CD4-positive, alpha-beta T cell treated with Interleukin-17A for 1 hour (primary cell): Measurements from ENCODE around the gene PPIP5K2.
A peak's percentile ranks its signal among the peaks of the same experiment; 100 is the strongest.
"Not testable (repeated sequence)": the region's sequence is repeated elsewhere in the genome, so short reads cannot be mapped to it uniquely, and the experiment has no call there.

ENCODE experiments used
- DNase-seq: peaks from one replicate; pipeline ENCODE4 v3.0.0-alpha.2; 2020

The PPIP5K2 gene

GRCh38 chr5:103126557-103126956, 6.5 kb downstream of the PPIP5K2 start:
- no peak for DNase-seq

- DNase-seq: no peak
Observed at GRCh38 chr5:103127292-103127817, 7.3 kb downstream of the PPIP5K2 start.

DNA sequence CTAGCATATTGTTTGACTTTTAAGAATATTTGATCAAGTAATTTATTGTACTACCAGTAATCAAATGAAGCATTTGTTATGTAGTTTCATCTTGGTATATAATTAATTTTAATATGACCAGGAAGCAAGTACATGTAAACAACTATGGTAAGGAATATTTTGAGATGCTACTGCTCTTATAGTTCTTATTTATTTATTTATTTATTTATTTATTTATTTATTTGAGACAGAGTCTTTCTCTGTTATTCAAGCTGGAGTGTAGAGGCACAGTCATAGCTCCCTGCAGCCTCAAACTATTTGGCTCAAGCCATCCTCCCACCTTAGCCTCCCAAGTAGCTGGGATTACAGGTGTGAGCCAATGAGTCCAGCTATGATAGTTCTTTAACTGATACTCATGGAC, 8.1 kb downstream of the PPIP5K2 start:
- no peak for DNase-seq

- DNase-seq: no peak
Observed at GRCh38 chr5:103132684-103133083, 12.6 kb downstream of the PPIP5K2 start.

DNA sequence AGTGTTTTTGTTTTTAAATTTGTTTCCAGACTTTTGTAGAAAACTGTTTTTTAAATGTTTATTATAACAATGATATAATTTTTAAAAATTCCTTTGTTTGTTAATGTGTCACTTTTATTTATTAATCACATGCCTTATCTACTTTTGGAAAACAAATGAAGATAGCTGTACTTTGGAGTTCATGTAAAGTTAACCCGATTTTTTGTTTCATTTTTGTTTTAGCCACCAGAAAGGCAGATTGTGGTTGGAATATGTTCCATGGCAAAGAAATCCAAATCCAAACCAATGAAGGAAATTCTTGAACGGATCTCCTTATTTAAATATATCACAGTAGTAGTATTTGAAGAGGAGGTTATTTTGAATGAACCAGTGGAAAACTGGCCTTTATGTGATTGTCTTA, 13.1 kb downstream of the PPIP5K2 start:
- DNase-seq: no peak

- DNase-seq: no peak
Observed at GRCh38 chr5:103135461-103135860, 15.4 kb downstream of the PPIP5K2 start.

GRCh38 chr5:103138202-103138690, 18.1 kb downstream of the PPIP5K2 start:
- no peak for DNase-seq

GRCh38 chr5:103139264-103139865, 19.3 kb downstream of the PPIP5K2 start:
- peak; percentile 88 for DNase-seq

GRCh38 chr5:103142132-103142531, 22.0 kb downstream of the PPIP5K2 start:
- DNase-seq: not testable (repeated sequence)

GRCh38 chr5:103145196-103145595, 25.1 kb downstream of the PPIP5K2 start:
- no peak for DNase-seq

- no peak for DNase-seq
Observed at GRCh38 chr5:103148213-103148612, 28.1 kb downstream of the PPIP5K2 start.

DNA sequence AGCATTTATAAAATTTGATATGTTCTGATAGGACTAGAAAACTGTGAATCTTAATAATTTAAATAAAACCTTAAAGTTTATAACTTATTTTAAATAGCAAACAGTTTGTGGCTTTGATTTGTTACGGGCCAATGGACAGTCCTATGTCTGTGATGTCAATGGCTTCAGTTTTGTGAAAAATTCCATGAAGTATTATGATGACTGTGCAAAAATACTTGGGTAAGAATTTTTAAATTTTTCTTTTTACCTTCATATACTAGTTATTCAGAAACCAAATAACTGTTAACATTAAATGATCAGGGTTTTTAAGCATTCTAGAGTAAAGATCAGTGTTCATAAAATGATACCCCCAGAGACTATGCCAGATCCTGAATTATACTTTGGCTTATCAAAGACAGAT, 31.1 kb downstream of the PPIP5K2 start:
- DNase-seq: no peak

GRCh38 chr5:103166706-103167105, 46.6 kb downstream of the PPIP5K2 start:
- DNase-seq: no peak

DNA sequence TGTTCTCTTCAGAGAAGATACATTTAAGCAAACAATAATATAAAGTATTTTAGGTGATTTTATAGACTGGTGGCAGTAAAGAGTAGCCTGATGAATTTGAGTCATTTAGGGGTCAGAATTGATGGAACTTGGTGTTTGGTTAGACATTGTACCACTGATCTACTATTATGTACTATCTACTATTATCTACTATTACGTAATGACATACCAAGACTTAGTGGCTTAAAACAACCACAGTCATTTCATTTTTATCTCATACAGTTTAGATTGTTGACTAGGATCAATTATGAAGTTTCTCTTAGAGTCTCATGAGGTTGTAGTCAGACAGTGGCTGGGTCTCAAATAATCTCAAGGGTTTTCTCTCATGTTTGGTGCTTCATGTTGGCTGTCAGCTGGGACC, 54.0 kb downstream of the PPIP5K2 start:
- no peak for DNase-seq

- DNase-seq: no peak
Observed at GRCh38 chr5:103177543-103177942, 57.4 kb downstream of the PPIP5K2 start.

GRCh38 chr5:103178167-103178566, 58.1 kb downstream of the PPIP5K2 start:
- no peak for DNase-seq

GRCh38 chr5:103186152-103186551, 66.1 kb downstream of the PPIP5K2 start:
- no peak for DNase-seq

DNA sequence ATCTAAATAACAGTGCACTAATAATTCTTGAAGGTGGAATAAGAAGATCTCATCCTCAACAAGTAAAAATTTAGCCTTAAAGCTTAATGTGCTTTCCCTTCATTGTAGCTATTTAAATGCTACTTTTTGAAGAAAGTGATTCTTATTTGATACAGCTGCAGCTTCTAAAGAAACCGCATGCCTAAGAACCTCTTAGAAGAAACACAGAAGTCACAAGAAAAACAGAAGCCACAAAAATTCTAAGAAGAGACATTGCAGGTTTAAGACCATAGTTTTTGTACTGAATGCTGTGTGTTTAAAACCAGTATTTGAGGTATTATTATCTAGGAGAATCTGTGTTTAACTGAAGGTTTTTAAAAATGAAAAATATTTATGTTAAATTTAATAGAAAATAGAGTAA, 68.3 kb downstream of the PPIP5K2 start:
- no peak for DNase-seq

DNA sequence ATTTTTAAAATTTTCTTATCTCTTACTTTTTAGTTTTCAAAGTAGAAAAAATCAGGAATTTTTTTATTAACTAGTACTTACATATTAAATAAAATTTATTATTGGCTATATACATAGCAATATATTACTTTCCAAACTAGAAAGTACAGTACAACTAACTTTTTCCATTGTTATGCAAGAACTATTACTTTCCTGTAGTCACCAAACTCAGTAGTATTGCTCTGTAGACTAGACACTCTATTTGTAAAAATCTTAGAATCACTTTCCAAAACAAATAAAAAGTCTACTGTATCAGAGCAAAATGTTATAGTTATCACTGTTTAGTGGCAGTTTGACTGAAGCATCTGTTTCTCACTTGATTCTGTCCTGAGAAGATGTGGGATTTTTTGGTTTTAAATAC, 83.1 kb downstream of the PPIP5K2 start:
- no peak for DNase-seq

DNA sequence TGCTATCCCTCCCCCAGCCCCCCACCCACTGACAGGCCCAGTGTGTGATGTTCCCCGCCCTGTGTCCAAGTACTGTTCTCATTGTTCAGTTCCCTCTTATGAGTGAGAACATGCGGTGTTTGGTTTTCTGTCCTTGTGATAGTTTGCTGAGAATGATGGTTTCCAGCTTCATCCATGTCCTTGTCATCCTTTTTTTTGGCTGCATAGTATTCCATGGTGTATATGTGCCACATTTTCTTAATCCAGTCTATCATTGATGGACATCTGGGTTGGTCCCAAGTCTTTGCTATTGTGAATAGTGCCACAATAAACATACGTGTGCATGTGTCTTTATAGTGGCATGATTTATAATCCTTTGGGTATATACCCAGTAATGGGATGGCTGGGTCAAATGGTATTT, 84.9 kb downstream of the PPIP5K2 start:
- DNase-seq: not testable (repeated sequence)

DNA sequence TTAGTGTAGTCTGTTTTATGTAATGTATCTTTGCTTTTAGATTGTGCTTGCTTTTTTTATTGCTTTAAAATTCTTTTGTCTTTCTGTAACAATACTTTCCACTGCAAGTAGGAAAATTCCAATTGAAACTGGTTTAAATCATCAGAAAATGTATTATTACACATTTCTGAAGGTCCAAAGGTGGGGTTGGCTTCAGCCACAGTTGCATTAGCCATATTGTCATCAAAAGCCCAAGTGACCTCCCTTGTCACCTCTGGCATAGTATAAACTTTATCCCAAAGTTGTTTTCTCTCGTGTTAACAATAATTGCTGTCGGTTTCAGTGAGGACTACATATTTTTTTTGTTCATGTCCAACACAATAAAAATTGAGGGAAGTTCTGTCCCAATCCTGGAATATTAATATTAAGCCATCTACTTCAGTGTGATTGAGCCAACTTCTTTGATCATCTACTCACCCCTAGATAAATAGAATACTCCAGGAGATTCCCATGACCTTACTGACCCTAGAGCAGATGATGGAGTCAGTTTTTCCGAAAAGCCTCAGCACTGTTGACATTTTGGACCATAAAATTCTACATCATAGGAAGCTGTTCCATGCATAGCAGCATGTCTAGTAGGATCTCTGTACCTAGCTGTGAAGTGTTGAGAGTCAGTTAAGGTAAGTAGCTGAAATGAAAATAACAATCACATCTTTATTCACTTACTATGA, 86.0 kb downstream of the PPIP5K2 start:
- no peak for DNase-seq

GRCh38 chr5:103207011-103207410, 86.9 kb downstream of the PPIP5K2 start:
- DNase-seq: no peak

- DNase-seq: no peak
Observed at GRCh38 chr5:103207653-103208052, 87.6 kb downstream of the PPIP5K2 start.

DNA sequence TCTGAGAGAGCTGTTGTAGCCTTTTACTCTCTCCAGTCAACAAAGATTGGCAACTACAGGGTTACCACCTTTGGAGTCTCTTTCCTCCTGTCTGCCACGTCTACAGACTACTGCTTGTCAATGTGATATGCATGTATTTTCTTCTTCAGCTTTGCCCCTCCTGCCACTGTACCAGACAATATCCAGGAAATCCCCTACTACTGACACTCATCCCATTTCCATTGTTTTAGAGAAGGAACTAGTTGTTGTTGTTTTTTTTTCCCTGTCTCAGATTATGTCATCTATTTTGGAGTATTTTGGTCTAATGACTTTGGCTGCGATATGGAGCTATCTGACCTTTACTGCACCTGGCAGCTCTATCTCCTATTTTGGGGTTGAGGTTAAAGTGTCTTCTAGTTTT, 88.4 kb downstream of the PPIP5K2 start:
- DNase-seq: no peak

GRCh38 chr5:103209065-103209464, 89.0 kb downstream of the PPIP5K2 start:
- DNase-seq: no peak
